ENCODE data around the gene TBX22.
"Not testable (repeated sequence)": the region's sequence is repeated elsewhere in the genome, so short reads cannot be mapped to it uniquely, and the experiment has no call there.

The TBX22 gene

GRCh38 chrX:80014141-80014940, at the start of gene TBX22:
TSS of gene TBX22 (plus strand) at chrX:80014753. CDS start at chrX:80022270, 7,517 bp downstream.
- no peak for DNase-seq

GRCh38 chrX:79975605-79976004, 38.9 kb upstream of the TBX22 start:
- DNase-seq: no peak

- no peak for DNase-seq
Measured at GRCh38 chrX:80004458-80004857, 10.1 kb upstream of the TBX22 start.

GRCh38 chrX:80011522-80011921, 3.0 kb upstream of the TBX22 start:
- DNase-seq: no peak

GRCh38 chrX:80016182-80016581, 1.6 kb downstream of the TBX22 start:
- no peak for DNase-seq

GRCh38 chrX:80021621-80022020, 7.1 kb downstream of the TBX22 start:
- DNase-seq: no peak

GRCh38 chrX:80022363-80023031, 7.9 kb downstream of the TBX22 start:
- DNase-seq: no peak

GRCh38 chrX:80026116-80026515, 11.6 kb downstream of the TBX22 start:
- no peak for DNase-seq

GRCh38 chrX:80066156-80066555, 51.6 kb downstream of the TBX22 start:
- not testable (repeated sequence) for DNase-seq

GRCh38 chrX:80075625-80076024, 61.1 kb downstream of the TBX22 start:
- not testable (repeated sequence) for DNase-seq
